AG04449 (cell line): ENCODE measurements around the gene KCNAB1.

Experiments used
- CTCF ChIA-PET: fragments of 350-600 bp; formaldehyde crosslinking; extraction: SDS; loops from one replicate; lab custom pipeline; 2021; ENCODE audit warnings: antibody characterized with exemption; lab: Yijun Ruan, JAX
- POLR2A ChIA-PET: fragments of 400-600, 350-600 bp; formaldehyde crosslinking; extraction: SDS; loops from one replicate; lab custom pipeline; 2020; ENCODE audit warnings: antibody characterized with exemption, inconsistent platforms; lab: Yijun Ruan, JAX
- DNase-seq: peaks from one replicate; pipeline ENCODE4 v3.0.0-alpha.2; 2010; ENCODE audit warnings: low read depth, low spot score
- H3K4me3 ChIP-seq: 2 replicates; pipeline ENCODE4 v1.5.1; 2011; ENCODE audit warnings: low read depth, mild to moderate bottlenecking, control low read depth, low read length
- TF ChIP-seq, protein P1 (sequence below): IDR thresholded peaks from one replicate; pipeline ENCODE4 v1.5.1; 2011; ENCODE audit warnings: mild to moderate bottlenecking, moderate library complexity, low read length, control low read depth, inconsistent platforms; ENCODE audit not compliant: insufficient read depth; ENCODE audit errors: missing control alignments

The KCNAB1 gene

DNA sequence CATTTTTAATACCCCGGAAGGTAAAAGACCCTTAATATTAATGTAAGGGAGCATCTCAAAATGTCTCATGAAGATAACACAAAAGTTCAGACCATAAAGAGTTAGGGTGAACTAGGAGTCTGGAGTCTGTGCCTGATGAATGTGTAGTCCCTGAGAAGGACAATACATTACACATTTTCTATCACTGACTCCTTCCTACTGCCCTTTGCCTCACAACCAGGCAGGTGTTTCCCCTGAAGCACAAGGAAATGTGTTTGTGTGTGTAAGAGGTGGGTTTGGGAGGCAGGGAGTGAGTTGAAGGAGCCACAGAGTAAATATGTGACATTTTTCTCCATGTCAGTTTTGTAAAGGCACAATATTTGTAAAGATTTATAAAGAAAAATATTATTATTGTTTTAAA lies 375.4 kb downstream of the KCNAB1 start:
- no peak overlapping the region for H3K4me3 ChIP-seq
- ChIA-PET POLR2A (no interaction called here), CTCF (no interaction called here)
- DNase-seq, result no peak
- TF ChIP-seq, protein P1, sequence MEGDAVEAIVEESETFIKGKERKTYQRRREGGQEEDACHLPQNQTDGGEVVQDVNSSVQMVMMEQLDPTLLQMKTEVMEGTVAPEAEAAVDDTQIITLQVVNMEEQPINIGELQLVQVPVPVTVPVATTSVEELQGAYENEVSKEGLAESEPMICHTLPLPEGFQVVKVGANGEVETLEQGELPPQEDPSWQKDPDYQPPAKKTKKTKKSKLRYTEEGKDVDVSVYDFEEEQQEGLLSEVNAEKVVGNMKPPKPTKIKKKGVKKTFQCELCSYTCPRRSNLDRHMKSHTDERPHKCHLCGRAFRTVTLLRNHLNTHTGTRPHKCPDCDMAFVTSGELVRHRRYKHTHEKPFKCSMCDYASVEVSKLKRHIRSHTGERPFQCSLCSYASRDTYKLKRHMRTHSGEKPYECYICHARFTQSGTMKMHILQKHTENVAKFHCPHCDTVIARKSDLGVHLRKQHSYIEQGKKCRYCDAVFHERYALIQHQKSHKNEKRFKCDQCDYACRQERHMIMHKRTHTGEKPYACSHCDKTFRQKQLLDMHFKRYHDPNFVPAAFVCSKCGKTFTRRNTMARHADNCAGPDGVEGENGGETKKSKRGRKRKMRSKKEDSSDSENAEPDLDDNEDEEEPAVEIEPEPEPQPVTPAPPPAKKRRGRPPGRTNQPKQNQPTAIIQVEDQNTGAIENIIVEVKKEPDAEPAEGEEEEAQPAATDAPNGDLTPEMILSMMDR, result no peak

DNA sequence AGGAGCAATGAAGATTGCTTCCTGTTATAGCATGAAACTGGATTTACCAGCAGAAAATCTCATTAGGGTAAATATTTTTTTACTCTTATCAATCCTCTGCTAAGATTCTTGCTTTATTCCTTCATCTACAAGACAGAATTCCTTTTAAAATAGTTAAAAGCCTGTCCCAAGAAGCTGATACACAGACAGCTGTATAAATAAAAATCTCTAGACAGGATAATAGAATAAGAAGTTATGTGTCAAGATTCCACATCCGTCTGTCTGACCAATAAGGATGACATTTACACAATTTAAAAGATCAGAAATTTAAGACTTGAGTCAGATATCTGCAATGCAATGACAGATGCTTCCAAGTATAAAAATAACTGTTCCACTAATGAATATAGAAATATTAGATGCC lies 376.9 kb downstream of the KCNAB1 start:
- no peak overlapping the region for H3K4me3 ChIP-seq
- TF ChIP-seq, protein P1, result no peak
- CTCF ChIA-PET, result interaction anchor here (0.8 to 2.1 kb wide), 7 partner anchors 10 to 345 kb away, joined by 3 to 13 read pairs (median 8); no protein-coding TSS in a partner anchor
- POLR2A ChIA-PET, result interaction anchor here (1.0 to 1.3 kb wide), 2 partner anchors 9 to 323 kb away, joined by 3 to 6 read pairs; no protein-coding TSS in a partner anchor
- peak; percentile 55 for DNase-seq

DNA sequence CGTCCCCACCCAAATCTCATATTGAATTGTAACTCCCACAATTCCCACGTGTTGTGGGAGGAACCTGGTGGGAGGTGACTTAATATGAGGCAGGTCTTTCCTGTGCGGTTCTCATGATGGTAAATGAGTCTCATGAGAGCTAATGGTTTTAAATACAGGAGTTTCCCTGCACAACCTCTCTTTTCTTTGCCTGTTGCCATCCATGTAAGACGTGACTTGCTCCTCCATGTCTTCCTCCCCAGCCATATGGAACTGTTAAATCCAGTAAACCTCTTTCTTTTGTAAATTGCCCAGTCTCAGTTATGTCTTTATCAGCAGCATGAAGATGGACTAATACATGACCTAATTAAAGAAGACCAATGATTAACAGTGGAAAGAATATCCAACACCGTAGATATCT lies 377.9 kb downstream of the KCNAB1 start:
- no peak overlapping the region for H3K4me3 ChIP-seq
- ChIA-PET CTCF (interaction anchor here (1.1 to 2.1 kb wide), 7 partner anchors 9 to 349 kb away, joined by 3 to 13 read pairs (median 8); no protein-coding TSS in a partner anchor), POLR2A (interaction anchor here (0.6 kb wide), 1 partner anchor 10 kb away, joined by 3 read pairs; no protein-coding TSS in a partner anchor)
- DNase-seq, result no peak
- TF ChIP-seq, protein P1, result no peak

DNA sequence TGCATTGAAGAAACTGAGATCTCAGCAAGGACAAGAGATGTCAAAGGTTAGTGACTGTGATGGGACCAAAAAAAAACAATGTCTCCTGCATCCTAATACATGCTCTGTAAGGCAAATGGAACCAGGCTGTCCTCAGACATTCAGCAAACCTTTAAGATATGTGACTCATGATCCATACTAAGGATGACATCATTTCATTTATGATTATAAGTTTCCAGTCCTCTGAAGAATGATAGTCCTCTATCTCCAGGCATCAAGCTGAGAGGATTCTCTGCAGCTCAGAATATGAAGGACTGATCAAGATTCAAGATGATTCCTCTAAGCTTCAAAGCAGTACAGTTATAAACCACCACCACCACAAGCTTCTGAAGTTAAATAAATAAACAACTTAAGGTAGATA lies 386.9 kb downstream of the KCNAB1 start:
- no peak for DNase-seq
- POLR2A ChIA-PET, result interaction anchor here (0.7 kb wide), 1 partner anchor 581 kb away, joined by 3 read pairs; no protein-coding TSS in a partner anchor
- no peak overlapping the region for H3K4me3 ChIP-seq
- TF ChIP-seq, protein P1, result no peak
- CTCF ChIA-PET, result interaction anchor here (1.0 to 20.1 kb wide), 15 partner anchors 9 to 631 kb away, joined by 3 to 471 read pairs (median 8); no protein-coding TSS in a partner anchor

DNA sequence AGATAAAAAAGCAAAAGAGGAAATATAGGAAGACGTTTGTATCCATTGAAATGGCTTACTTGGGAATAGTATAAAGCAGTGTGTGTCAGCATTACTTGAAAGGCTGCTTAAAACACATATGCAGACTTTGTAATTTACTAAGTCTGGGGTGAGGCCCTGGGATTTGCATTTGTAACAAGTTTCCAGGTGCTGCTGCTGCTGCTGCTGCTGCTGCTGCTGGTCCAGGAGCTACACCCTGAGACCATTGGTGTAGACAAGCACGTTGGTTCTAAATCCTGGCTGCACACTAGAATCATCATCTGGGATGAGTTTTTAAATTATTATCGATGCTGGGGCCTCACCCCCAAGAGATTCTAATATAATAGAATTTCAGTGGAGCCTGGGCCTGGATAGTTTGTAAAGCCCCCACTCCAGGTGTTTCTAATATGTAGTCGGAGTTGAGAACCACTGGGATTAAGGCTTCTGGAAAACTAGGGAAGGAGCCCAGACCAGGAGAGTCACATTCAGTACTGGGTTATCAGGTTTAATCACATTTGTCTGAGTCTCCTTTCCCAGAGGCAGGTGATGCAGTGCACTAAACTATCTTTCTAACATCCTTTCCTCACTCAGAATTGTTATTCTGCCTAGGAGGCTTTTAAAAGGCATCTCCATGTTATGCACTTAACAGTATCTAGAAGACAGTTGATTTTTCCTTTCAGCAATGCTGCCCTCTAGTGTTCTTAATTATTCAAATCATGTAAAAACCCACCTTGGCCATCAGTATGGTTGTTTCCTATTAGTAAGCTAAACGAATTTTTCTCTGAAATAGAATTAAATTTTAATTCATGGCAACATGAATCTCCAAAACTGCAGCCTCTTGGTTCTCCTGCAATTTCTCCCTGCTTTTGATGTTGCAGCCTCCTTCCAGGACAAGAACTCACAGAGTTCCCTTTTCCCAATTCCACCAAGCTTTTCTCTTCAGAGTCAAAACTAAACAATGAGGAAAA lies 389.1 kb downstream of the KCNAB1 start:
- TF ChIP-seq, protein P1, result peak; percentile 29
- no peak for DNase-seq
- CTCF ChIA-PET, result interaction anchor here (0.6 to 20.1 kb wide), 56 partner anchors 9 to 629 kb away, joined by 3 to 471 read pairs (median 4); partner anchors contain the start of gene SSR3
- POLR2A ChIA-PET, result interaction anchor here (1.7 kb wide), 1 partner anchor 334 kb away, joined by 4 read pairs; no protein-coding TSS in a partner anchor
- no peak overlapping the region for H3K4me3 ChIP-seq
